ENCODE results near the gene DUXB.

Gene DUXB

DNA sequence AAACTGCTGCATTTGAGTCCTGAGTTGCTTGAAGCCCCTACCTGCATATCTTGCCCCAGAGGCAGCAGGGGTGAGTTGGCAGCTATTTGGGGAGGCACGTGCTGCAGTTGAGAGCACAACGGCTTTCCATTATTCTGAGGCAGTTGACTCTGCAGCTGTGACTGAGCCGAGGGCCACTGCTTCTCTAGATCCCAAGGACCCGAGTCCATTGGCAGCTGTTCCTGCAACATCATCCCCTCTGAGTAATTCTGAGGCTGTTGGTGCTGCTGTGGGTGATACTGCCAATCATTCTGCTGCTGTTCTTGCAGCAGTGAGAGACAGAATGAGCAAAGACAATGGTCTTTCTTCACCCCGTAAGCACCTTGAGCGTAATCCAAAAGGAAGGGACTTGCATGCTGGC is 40.9 kb downstream of the DUXB start:
- no peak for DNase-seq

DNA sequence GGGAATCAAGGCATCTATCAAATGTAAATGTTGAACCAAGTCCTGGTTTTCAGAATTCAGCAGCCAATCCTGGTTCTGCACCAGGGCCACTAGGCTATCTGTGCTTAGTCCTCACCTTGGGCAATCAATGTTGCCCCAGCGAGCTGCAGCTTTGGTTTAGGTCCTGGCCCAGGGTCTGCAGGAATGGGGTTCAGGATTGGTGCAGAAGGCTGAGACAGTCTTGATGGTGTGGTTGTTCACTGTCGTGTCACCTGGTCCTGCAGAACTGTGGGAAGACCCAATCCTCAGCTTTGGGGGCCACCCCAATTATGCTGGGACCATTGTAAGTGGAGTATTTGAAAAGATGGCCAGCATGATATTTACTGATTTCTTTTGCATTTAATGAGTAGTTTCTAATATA is 43.1 kb downstream of the DUXB start:
- no peak for DNase-seq

GRCh38 chr16:75653922-75654321 is 47.3 kb downstream of the DUXB start:
- no peak for DNase-seq

GRCh38 chr16:75648265-75649076 is 52.8 kb downstream of the DUXB start:
- DNase-seq, result peak; percentile 89

DNA sequence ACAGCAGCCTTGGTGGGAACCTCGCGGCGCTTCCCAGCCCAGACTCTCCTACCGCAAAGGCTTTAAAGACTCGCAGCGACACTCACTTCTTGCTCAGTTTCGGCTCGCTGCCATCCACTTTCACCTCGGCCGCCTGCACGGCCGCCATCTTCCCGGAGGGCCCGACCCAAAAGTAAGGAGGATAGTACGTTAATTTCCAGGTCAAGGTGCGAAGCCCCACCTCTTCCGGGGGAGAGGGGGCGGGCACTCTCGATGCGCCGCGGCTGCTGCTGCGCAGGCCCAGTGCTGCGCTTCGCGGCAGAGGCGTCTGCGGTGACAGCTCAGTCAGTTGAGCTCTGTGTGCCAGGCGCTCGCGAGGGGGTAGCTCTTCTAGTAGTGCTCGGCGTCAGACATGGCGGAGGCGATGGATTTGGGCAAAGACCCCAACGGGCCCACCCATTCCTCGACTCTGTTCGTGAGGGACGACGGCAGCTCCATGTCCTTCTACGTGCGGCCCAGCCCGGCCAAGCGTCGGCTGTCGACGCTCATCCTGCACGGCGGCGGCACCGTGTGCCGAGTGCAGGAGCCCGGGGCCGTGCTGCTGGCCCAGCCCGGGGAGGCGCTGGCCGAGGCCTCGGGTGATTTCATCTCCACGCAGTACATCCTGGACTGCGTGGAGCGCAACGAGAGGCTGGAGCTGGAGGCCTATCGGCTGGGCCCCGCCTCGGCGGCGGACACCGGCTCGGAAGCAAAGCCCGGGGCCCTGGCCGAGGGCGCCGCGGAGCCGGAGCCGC is 53.6 kb downstream of the DUXB start, which contains the start of the genes KARS1 and TERF2IP:
KARS1 (minus strand) TSS at position 174 of the 773 bp plus-strand sequence; CDS start at position 148, 26 bp downstream.
TERF2IP (plus strand) TSS at position 282 of the 773 bp plus-strand sequence; CDS start at position 392, 110 bp downstream.
- DNase-seq, result peak; percentile 96

DNA sequence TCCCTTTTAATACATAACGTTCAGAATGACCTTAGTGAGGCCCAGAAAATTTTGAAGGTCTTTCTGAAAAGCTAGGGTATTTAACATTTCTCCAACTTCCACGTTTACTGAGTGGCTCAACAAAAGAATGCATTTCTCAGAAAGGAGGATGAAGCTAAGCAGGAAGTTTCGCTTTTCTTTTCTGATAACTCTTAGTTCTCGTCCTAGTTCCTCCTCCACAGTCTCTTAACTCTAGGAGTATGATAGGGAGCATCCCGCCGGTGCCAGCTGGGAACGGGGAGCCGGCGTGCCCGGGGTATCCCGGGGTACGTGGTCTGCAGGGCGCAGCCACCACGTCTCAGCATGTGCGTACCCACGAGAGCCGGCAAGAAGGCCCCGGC is 54.2 kb downstream of the DUXB start:
- DNase-seq, result no peak

DNA sequence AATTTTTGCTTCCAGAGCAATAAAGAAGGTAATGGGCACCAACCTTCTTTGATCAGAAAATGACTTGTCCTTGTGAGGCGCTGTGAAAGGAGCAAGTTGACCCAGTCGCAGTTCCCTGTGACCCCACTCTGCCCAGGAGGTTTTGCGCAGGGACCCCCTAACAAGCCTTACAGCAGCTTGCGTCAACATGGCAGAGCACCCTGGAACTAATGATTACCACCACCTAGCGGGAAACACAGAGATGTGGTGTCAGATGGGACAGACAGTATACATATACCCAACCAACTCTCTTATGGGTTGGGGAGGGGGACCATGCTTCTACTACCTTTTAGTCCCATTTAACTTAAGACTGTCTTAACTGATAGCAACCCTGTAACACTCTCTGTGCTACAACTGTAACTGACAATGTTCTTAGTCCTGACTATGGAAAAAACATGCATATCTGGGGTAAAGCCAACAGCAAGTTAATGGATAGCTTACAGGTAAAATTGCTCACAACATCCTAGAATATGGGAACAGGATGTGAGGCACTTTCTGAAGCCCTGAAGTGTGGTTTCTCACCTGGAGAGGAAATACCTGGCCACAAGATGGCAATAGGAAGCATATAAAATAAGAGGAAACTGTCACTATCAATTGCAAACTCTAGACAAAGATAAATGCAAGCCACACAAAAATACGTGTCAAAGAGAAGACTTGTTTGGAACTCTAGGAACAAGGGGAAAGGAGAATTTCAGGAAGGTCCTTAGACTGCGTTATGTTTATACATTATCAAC is 56.8 kb downstream of the DUXB start:
- no peak for DNase-seq
